Neuron (in vitro differentiated cells): ENCODE results near the gene SCN1B.
"Not testable (repeated sequence)": the region's sequence is repeated elsewhere in the genome, so short reads cannot be mapped to it uniquely, and the experiment has no call there.

ENCODE experiments used
- H2AFZ ChIP-seq: one replicate; pipeline ENCODE4 v1.6.1; 2013; ENCODE audit warnings: low read depth, mild to moderate bottlenecking, inconsistent platforms, low read length, moderate library complexity
- H3K27me3 ChIP-seq: one replicate; pipeline ENCODE4 v1.6.1; 2013; ENCODE audit warnings: low read length; ENCODE audit not compliant: insufficient read depth
- H3K36me3 ChIP-seq: one replicate; pipeline ENCODE4 v1.6.1; 2013; ENCODE audit warnings: low read length; ENCODE audit not compliant: insufficient read depth
- H3K4me1 ChIP-seq: one replicate; pipeline ENCODE4 v1.6.1; 2013; ENCODE audit warnings: low read length; ENCODE audit not compliant: insufficient read depth
- H3K4me3 ChIP-seq: 2 replicates; pipeline ENCODE4 v1.5.1; 2013; ENCODE audit warnings: mild to moderate bottlenecking, low read length, moderate library complexity
- H3K9me3 ChIP-seq: one replicate; pipeline ENCODE4 v1.6.1; 2013; ENCODE audit warnings: low read length

Gene SCN1B

DNA sequence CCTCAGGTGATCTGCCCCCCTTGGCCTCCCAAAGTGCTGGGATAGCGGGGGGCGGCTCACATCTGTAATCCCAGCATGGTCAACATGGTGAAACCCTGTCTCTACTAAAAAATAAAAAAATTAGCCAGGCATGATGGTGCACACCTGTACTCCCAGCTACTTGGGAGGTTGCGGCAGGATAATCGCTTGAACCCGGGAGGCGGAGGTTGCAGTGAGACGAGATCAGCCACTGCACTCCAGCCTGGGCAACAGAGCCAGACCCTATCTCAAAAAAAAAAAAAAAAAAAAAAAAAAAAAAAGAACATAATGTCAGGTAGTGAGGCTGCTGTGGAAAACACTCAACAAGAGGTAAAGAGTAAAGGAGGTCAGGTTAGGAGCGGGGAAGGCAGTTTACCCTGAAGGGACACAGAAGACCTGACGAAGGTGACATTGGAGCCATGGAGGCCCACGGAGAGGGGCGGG lies 964 bp upstream of the SCN1B start:
- not testable (repeated sequence) for H2AFZ ChIP-seq, H3K4me1 ChIP-seq, H3K4me3 ChIP-seq, H3K9me3 ChIP-seq
- H3K36me3 ChIP-seq = peaks cover 26% of the 10 kb centered on the region
- peaks cover 26% of the 10 kb centered on the region for H3K27me3 ChIP-seq

- no peak overlapping the region for H2AFZ ChIP-seq
- H3K9me3 ChIP-seq = no peaks in the 10 kb centered on the region
- peaks cover 26% of the 10 kb centered on the region for H3K27me3 ChIP-seq
- peaks cover 9% of the 10 kb centered on the region for H3K4me1 ChIP-seq
- H3K4me3 ChIP-seq = peak overlapping the region; percentile 43
- peaks cover 25% of the 10 kb centered on the region for H3K36me3 ChIP-seq
Observed at GRCh38 chr19:35029737-35030256, 473 bp upstream of the SCN1B start.

GRCh38 chr19:35031072-35031881 lies 1.0 kb downstream of the SCN1B start:
- H3K27me3 ChIP-seq = peaks cover 26% of the 10 kb centered on the region
- peaks cover 22% of the 10 kb centered on the region for H3K36me3 ChIP-seq
- peaks cover 9% of the 10 kb centered on the region for H3K4me1 ChIP-seq
- H2AFZ ChIP-seq = peak overlapping the region; percentile 42
- H3K9me3 ChIP-seq = no peaks in the 10 kb centered on the region
- H3K4me3 ChIP-seq = peak overlapping the region; percentile 43

DNA sequence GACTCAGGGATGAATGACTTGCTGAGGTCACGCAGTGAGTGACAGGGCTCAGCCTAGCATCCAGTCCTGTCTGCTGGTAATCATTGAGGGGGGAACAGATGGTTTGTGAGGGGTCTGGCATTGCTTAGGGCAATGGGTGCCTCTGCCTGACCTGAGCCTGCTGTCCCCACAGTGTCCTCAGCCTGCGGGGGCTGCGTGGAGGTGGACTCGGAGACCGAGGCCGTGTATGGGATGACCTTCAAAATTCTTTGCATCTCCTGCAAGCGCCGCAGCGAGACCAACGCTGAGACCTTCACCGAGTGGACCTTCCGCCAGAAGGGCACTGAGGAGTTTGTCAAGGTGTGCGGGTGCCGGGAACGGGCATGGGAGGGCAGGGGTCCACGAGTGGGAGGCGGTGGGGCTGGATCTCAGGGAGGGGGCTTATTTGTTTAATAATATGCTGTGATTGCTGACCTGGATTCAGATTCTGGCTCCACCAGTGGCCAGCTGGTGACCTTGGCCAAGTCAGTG lies 2.1 kb downstream of the SCN1B start:
- Histone ChIP-seq H3K27me3 (peaks cover 26% of the 10 kb centered on the region), H3K36me3 (peaks cover 11% of the 10 kb centered on the region)

DNA sequence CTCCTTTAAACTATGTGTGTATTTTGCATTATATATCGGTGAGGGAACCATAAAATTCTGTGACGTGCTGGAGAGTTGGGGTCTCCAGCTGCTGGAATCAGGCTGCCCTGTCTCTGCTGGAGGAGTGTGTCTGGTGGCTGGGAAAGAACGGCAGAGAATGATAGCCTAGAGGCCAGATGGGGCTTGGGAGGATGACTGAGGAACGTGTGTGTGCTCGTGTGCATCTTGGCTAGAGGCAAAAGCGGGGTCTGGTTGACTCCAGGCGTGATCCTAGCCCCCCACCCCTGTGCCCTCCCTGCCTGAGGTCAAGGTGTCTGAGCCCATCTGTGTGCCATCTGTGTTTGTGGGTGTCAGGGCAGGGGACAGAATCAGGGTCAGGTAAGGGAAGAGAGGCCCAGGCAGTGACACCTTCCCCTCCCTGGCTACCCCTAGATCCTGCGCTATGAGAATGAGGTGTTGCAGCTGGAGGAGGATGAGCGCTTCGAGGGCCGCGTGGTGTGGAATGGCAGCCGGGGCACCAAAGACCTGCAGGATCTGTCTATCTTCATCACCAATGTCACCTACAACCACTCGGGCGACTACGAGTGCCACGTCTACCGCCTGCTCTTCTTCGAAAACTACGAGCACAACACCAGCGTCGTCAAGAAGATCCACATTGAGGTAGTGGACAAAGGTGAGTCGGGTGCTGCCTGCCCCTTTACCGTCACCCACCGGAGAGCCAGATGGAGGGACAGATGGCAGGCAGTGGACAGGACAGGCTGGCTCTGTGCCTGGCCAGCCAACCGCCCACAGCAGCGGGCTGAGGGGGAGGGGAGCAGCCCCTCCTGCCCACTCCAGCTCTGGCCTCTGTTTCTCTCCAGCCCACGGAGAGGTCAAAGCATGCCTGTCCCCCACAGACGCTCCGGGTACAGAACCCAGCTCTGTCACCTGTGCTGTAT lies 3.1 kb downstream of the SCN1B start:
- peaks cover 26% of the 10 kb centered on the region for H3K27me3 ChIP-seq
- no peaks in the 10 kb centered on the region for H3K9me3 ChIP-seq
- H2AFZ ChIP-seq = no peak overlapping the region
- H3K36me3 ChIP-seq = peaks cover 2% of the 10 kb centered on the region
- no peak overlapping the region for H3K4me3 ChIP-seq
- H3K4me1 ChIP-seq = peaks cover 9% of the 10 kb centered on the region

More for the DNA sequence above, 2.1 kb downstream of the SCN1B start:
- Histone ChIP-seq H2AFZ (no peak overlapping the region), H3K9me3 (no peaks in the 10 kb centered on the region), H3K4me1 (peaks cover 9% of the 10 kb centered on the region), H3K4me3 (no peak overlapping the region)

- Histone ChIP-seq H3K27me3 (peaks cover 26% of the 10 kb centered on the region), H3K9me3 (no peaks in the 10 kb centered on the region), H2AFZ (no peak overlapping the region), H3K36me3 (no peaks in the 10 kb centered on the region), H3K4me1 (peaks cover 9% of the 10 kb centered on the region), H3K4me3 (no peak overlapping the region)
Observed at GRCh38 chr19:35034005-35034502, 3.8 kb downstream of the SCN1B start.

DNA sequence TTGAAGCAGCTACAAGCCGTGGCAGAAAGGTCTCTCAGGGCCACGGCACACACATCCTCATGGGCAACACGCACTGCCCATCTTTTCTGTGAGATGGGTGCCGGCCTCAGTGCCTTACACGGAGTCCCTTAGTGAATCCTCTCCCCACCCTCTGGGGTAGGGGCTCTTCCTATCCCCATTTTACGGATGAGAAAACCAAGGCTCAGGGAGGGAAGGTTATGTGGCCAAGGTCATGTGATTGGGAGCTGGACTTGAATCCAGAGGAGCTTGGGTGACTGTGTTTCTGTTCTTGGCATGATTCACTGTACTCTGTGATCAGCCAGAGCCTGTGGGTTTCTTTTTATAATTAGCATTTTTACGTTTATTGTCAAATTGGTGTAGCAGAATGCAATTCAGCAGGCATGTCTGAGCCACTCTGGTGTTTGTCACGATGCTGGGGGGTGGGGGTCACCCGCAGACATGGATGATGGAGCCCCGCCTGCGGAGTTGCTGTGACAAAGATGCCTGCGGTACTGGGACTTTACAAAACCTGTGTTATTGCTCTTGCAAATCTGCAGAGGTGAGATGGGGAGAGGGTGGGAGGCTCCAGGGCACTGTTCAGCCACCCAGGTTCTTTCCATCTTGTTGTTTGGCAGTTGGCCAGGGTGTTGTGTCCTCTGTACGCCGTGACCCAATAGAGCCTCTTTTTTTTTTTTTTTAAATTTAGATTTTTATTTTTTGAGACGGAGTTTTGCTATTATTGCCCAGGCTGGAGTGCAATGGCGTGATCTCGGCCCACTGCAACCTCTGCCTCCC lies 4.5 kb downstream of the SCN1B start:
- Histone ChIP-seq H3K4me3 (no peak overlapping the region), H2AFZ (no peak overlapping the region), H3K27me3 (peaks cover 26% of the 10 kb centered on the region), H3K4me1 (peaks cover 11% of the 10 kb centered on the region), H3K9me3 (no peaks in the 10 kb centered on the region), H3K36me3 (no peaks in the 10 kb centered on the region)

DNA sequence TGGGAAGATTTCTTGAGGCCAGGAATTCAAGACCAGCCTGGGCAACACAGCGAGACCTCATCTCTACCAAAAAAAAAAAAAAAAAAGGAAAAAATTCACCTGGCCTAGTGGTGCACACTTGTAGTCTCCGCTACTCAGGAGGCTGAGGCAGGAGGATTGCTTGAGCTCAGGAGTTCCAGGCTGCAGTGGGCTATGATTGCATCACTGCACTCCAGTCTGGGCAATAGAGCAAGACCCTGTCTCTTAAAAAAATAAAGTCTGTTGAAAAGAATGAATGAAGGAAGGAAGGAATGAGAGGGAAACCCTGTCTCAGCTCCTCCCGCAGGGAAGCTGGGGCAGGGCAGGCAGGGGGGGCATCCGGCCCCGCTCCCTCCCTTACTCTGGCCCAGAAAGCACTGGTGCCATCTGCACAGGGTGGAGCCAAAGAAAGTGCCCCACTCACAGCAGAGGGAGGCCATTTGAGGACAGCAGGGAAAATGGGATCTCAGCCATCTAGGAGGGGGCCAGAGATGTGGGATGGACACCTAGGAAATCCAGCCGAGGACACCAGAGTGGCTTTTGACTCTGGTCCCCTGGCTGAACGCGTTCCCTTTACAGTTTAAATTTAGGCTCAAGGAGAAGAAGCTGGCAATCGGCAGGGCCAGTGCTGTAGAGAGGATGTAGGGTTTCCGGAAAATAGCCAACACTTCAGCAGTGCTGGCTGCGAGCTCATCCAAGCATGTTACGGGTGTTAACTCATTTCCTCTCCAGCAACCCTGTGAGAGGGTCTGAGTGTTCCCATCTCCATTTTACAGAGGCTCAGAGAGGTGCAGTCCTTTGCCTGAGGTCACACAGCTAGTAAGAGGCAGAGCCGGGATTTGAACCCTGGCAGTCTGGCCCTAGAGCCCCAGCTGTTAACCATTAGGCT lies 7.7 kb downstream of the SCN1B start:
- H3K27me3 ChIP-seq = peaks cover 4% of the 10 kb centered on the region
- H3K4me3 ChIP-seq = no peak overlapping the region

DNA sequence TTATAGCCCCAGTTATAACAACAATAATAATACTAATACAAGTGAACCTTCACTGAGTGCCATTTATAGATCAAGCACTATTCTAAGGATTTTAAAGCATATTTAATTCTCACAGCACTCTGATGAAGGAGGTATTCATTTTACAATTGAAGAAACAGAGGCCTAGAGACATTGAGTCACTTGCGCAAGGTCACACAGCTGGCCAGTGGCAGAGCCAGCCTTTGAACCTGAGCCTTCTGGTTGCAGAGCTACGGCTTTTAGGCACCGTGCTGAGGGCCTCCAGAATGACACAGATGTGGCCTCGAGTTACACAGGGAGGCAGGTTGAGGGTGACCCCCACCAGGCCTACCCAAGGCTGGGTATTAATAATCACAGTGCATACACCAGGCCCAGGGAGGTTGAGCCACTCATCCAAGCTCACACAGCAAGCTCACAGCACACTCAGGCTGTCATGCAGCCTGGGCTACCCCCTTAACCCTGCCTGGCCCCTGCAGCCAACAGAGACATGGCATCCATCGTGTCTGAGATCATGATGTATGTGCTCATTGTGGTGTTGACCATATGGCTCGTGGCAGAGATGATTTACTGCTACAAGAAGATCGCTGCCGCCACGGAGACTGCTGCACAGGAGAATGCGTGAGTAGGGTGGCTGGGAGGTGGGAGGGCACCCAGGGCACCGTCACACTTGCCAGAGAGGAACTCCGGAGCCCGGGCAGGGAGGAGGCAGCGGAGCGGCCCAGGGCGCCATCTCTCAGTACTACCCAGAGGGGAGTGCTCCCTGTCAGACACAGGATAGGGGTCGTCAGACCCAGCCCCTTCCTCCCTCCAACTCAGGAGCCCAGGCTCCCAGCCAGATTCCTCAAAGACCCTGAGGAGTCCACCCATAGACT lies 8.6 kb downstream of the SCN1B start:
- H3K4me1 ChIP-seq = peaks cover 15% of the 10 kb centered on the region
- H3K27me3 ChIP-seq = no peaks in the 10 kb centered on the region
- no peak overlapping the region for H3K4me3 ChIP-seq

More for the DNA sequence above, 7.7 kb downstream of the SCN1B start:
- no peak overlapping the region for H2AFZ ChIP-seq
- peaks cover 15% of the 10 kb centered on the region for H3K4me1 ChIP-seq
- no peaks in the 10 kb centered on the region for H3K36me3 ChIP-seq
- H3K9me3 ChIP-seq = no peaks in the 10 kb centered on the region

GRCh38 chr19:35039881-35040825 lies 9.9 kb downstream of the SCN1B start:
- Histone ChIP-seq H2AFZ (no peak overlapping the region), H3K9me3 (no peaks in the 10 kb centered on the region), H3K4me3 (no peak overlapping the region), H3K36me3 (no peaks in the 10 kb centered on the region), H3K27me3 (no peaks in the 10 kb centered on the region), H3K4me1 (peaks cover 15% of the 10 kb centered on the region)

More for the DNA sequence above, 8.6 kb downstream of the SCN1B start:
- Histone ChIP-seq H3K36me3 (no peaks in the 10 kb centered on the region), H2AFZ (no peak overlapping the region), H3K9me3 (no peaks in the 10 kb centered on the region)
